HG02610 (cell line): ENCODE results near the gene APOM.
A peak's percentile ranks its signal among the peaks of the same experiment; 100 is the strongest.

Experiments
- ATAC-seq: cut with Tn5 transposase; IDR thresholded peaks from one replicate; pipeline ENCODE4 v1.9.1; 2021; ENCODE audit warnings: mild to moderate bottlenecking, moderate library complexity; ENCODE audit not compliant: unreplicated experiment

Gene APOM

DNA sequence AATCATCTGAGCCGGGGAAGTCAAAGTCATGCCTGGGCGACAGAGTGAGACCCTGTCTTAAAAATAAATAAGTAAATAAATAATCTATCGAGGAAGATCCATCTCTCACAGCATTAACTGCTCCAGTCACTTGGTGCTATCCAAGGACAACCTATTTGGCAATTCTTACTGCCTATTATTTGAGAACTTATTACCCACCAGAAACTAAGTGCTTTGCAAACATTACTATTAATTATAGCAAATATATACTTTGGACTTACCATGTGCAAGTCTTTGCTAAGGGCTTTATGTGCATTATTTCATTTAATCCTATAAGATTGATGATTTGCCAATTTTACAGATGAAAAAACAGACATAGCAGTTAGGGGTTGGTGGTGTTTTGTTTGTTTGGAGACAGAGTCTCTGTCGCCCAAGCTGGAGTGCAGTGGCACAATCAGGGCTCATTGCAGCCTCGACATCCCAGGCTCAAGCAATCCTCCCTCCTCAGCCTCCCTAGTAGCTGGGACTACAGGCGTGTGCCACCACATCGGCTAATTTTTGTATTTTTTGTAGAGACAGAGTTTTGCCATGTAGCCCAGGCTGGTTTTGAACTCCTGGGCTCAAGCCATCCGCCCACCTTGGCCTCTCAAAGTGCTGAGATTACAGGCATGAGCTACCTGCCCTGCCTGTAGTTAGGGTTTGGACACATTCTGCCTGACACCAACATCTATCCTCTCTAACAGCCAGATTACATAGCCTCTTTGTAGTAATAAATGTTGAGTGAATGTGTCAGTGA is 933 bp upstream of the APOM start:
- no peak for ATAC-seq

GRCh38 chr6:31657406-31658157 is 1.9 kb downstream of the APOM start:
- no peak for ATAC-seq

DNA sequence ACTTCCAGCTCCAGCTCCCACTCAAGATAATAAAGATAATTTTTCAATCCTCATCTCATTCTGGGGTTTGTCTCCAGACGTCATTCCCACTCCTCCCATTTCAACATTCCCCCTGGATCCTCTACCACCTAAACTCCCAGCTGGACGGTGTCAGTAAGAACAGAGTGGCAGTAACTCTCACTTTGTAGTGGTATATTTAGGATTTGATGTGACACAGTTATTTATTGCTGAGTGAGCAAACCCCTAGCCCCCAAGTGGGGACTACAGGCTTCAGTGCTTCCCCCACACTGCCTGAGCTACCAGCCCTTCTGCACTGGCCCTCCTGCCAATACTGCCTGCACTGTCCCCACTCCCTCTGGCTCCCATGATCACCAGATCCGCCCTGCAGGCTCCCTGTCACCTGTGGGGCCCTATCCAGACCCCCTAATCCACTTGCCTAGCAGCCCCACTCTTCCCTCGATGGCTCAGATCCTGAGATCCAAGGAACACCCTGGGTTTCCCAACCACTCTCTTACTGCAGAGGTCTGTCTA is 2.5 kb downstream of the APOM start:
- no peak for ATAC-seq

DNA sequence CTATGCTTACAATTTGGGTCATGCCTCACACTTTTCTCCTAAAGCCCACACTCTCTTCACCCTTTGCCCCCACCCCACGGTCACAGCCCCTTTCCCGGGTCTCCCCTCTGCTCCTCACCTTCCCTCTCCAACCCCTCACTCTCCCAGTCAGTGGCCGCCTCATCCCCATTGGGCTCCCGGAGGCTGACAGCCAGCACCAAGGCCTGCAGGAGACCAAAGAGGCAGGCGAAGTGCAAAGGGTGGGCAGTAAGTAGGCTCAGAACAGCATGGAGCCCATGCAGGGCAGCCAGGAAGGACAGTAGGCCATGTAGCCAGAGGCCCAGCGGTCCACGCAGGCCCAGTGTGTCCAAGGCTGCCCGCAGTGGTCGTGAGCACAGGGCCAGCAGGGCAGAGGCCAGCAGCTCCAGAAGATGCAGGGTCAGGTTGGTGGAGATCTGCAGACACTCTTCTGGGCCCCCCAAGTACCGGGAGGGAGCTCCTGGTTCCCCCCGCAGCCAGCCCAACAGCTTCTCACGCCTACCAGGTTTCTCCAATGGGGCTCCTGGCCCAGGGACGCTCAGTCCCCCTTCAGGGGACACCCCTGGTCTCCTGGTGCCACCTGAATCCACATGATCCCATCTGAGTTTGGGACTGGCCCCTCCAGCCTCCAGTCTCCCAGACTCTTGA is 3.4 kb downstream of the APOM start:
- no peak for ATAC-seq

DNA sequence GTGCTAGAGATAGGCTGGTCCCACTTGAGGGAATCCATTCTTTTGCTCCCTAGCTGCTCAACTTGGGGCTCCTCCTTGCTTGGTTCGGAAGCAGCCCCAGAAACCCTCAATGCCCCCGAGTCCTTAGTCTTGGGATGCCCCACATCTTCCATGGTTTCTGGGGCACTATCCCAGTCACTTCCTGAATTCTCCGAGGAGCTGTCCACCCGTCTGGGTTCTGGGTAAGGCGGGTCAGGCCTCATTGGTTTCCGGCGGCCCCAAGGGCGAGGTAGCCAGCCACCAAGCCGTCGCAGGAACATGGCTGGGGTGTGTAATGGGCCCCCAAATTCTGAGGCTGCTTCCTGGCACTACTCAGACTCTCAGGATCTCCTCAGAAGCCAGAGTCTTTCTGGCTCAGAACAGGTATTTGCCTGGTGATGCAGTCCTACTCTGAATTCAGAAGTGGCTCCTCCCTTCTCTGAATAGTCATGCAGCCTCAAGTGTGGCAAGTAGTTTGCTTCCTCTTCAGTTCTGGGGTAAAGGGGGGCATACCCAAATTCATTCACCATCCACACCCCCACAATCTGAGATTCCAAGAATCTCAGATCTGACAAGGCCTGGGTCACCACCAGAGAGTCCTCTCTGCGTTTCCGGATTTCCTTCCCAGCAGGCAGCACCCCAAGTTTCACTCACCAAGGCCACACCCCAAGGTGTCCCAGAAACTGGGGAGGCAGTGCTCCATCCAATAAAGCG is 4.1 kb downstream of the APOM start:
- ATAC-seq, result no peak

- ATAC-seq, result peak; percentile 60
These were observed 4.9 kb downstream of the APOM start, which contains the start of gene C6orf47 for GRCh38 chr6:31660381-31661261. Gene C6orf47, minus strand, starts transcription at chr6:31660778. Its CDS starts 831 bp downstream, at chr6:31659947.

DNA sequence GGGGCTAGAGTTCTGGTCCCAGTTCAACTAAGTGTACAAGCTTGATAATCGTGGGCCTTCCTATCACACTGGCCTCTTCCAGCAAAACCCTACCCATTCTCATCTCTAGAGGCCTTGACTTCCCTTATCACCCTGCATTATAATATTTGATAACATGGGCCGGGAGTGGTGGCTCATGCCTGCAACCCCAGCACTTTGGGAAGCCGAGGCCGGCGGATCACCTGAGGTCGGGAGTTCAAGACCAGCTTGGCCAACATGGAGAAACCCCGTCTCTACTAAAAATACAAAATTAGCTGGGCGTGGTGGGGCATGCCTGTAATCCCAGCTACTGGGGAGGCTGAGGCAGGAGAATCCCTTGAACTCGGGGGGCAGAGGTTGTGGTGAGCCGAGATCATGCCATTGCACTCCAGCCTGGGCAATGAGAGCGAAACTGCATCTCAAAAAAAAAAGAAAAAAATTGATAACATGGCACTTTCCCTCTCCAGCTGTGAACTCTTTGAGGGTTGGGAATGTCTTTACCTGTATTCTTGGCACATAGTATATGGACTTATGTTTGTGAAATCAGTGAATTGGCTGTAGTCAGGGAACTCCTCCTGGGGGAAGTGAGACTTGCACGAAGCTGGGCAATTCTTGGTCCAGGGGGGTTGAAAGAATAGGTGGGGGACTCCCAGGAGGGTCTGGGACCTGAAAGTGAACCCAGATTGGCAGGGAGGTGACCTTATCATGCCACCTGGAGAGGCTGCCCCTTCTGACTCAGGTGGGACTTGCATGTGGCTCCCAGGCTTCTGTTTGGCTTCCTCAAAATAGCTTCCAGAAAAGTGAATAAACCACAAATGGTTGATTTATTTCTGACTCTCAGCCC is 5.8 kb downstream of the APOM start:
- no peak for ATAC-seq

- ATAC-seq, result no peak
These were observed 6.5 kb downstream of the APOM start for GRCh38 chr6:31662124-31662723.

GRCh38 chr6:31663126-31663960 is 7.6 kb downstream of the APOM start:
- no peak for ATAC-seq

GRCh38 chr6:31663961-31664789 is 8.5 kb downstream of the APOM start:
- no peak for ATAC-seq

DNA sequence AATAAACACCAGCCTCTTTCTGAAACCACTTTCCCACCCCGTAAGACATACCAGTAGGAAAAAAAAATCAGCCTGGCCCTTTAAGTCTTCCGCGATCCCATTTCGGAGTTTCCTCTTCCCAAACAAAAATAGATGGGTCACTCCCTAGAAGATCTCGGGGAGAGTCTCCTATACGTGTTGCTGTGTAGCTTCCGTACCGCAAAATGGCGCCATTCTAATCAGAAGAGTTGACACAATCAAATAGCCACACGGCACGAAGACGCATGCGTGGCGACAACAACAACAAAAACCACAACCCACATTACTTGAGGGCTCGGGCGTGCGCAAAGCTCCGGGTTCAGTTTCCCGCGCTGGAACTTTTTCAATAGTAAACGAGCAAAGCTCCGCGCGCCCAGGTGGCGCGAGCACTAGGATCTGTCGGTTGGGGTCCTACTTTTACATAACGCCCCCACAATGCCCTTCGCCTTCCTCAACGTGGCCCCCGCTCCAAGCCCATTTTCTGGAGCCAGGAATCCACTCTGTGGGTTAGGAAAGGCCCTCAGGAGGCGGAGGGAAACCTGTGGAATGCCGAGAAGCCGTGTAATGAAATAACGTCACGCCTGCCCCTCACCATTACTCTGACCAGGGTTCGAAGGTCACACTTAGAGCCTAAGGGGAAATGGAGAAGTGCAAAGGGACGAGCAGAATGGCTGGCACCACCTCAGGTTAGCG is 9.3 kb downstream of the APOM start, which contains the start of gene GPANK1:
GPANK1 (minus strand) TSS at position 208 of the 711 bp plus-strand sequence. CDS start 519 bp downstream, outside the sequence.
- ATAC-seq, result peak; percentile 34

GRCh38 chr6:31665501-31666336 is 10.0 kb downstream of the APOM start, which contains the start of gene CSNK2B:
Gene CSNK2B, plus strand, starts transcription at chr6:31666080. Its CDS starts 752 bp downstream, at chr6:31666832.
- ATAC-seq, result peak; percentile 74

DNA sequence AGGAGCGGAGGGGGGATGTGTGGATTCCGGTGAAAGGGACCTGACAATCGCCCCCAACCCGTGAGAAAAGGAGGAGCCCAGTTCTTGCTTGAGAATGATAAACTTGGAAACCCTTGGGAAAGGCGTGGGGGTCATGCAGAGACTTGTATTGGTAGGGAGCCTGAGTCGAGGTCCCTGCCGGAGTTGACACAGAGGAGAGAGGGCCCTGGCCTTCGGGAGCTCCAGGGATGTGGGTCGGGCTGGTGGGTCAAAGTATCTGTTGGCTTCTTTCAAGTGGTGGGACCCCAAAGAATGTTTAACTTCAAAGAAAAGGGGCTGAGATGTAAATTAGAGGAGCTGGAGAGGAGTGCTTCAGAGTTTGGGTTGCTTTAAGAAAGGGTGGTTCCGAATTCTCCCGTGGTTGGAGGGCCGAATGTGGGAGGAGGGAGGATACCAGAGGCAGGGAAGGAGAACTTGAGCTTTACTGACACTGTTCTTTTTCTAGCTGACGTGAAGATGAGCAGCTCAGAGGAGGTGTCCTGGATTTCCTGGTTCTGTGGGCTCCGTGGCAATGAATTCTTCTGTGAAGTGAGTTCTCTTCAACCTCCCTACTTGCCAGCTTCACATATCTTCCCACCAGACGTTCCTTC is 10.8 kb downstream of the APOM start:
- no peak for ATAC-seq

GRCh38 chr6:31669676-31670075 is 14.0 kb downstream of the APOM start, which contains the start of gene LY6G5B:
Gene LY6G5B, plus strand, starts transcription at chr6:31669976. Its CDS starts 975 bp downstream, at chr6:31670951.
- no peak for ATAC-seq
